ENCODE results near the gene RNF144A.

DNA sequence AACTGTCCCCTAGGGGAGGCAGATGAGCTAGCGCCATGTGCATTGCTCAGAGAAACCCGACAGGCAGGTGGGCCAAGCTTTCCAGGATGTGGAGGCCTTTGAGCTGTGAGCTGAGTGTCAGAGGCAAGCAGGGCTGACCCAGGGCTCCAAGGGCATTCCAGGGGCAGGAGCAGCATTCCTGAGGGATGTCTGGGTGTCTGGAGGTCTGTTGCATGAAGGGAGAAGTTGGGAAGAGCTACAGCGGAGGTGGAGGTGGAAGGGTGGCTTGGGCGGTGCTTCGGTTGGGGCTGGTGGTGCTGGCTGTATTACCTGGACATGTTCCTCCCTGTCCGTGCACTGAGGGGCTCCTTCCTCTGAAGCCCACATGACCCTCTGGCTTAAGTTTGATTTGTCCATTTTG, 102.8 kb downstream of the RNF144A start:
- TF ChIP-seq SUZ12 (IDR thresholded peaks at IDR 0.05; ENCODE audit: extremely low read depth, insufficient read depth, insufficient read length) (no peak), ZNF274 (IDR thresholded peaks at IDR 0.05; ENCODE audit: low read depth, low read length) (no peak), YY1 (IDR thresholded peaks at IDR 0.05; ENCODE audit: insufficient read depth, insufficient read length) (no peak)

Data from NT2/D1 (cell line).